HepG2 (cell line): Measurements from ENCODE around the gene DPM2. TPM values are rescaled to one million over a fixed set of nuclear protein-coding genes. Genes with fewer than 3 reads are reported as not detected.

Experiments used
- ATAC-seq: fragments of 200-7000 bp; cut with Tn5 transposase; 3 replicates; pipeline ENCODE4 v1.9.1; 2020; ENCODE audit warnings: mild to moderate bottlenecking, moderate library complexity
- BruUV-seq: library from RNA; stranded (reverse); fragments of 400-500 nt; replicated peaks from 2 replicates; lab custom pipeline; 2021; lab: Mats Ljungman, UMichigan
- CTCF ChIA-PET: fragments of 300-600 bp; formaldehyde crosslinking; extraction: SDS; loops from one replicate; lab custom pipeline; 2021; ENCODE audit warnings: low total read pairs, inconsistent platforms, low intra/inter-chr PET ratio; lab: Yijun Ruan, JAX
- POLR2A ChIA-PET: fragments of 350-600 bp; sonication (Branson Sonifier 250); formaldehyde crosslinking; loops from one replicate; lab custom pipeline; 2020; ENCODE audit warnings: antibody characterized with exemption, inconsistent platforms; lab: Yijun Ruan, JAX
- DNase-seq: peaks from one replicate; pipeline ENCODE4 v3.0.0-alpha.2; 2015; ENCODE audit warnings: low spot score
- FAIRE-seq: peaks from 3 replicates; lab custom pipeline; 2011; peaks lifted over from hg19 to GRCh38; lab: Jason Lieb, UNC
- H2AFZ ChIP-seq: one replicate; pipeline ENCODE4 v1.6.1; 2011; ENCODE audit warnings: low read length, inconsistent platforms
- H3K27ac ChIP-seq: fragments of 300-600 bp; 3 replicates; pipeline ENCODE4 v1.8.0; 2011; ENCODE audit warnings: mixed run types, mild to moderate bottlenecking, mixed read lengths, low read length, inconsistent platforms; ENCODE audit not compliant: insufficient read depth; ENCODE audit errors: extremely low read length
- H3K27me3 ChIP-seq, 2 experiments: fragments of 200-600 bp in 1 of 2; 2 replicates in 1 of 2; 3 replicates in 1 of 2; pipeline versions ENCODE4 v1.6.0 to v1.8.0; 2011; ENCODE audit warnings: low read length in 2 of 2, mild to moderate bottlenecking in 2 of 2, moderate library complexity in 2 of 2, inconsistent platforms in 1 of 2; ENCODE audit not compliant: insufficient read depth in 2 of 2, control insufficient read depth in 1 of 2
- H3K36me3 ChIP-seq, 2 experiments: fragments of 200-600 bp in 1 of 2; replicated peaks in 1 of 2; 2 replicates in 1 of 2; 3 replicates in 1 of 2; pipeline versions ENCODE4 v1.5.1 to v1.8.0; 2011; ENCODE audit warnings: low read length in 2 of 2, inconsistent platforms in 1 of 2; ENCODE audit not compliant: insufficient read depth in 2 of 2, control insufficient read depth in 1 of 2
- H3K4me1 ChIP-seq: 2 replicates; pipeline ENCODE4 v1.5.1; 2012; ENCODE audit warnings: low read length, inconsistent platforms; ENCODE audit not compliant: insufficient read depth
- H3K4me2 ChIP-seq: 2 replicates; pipeline ENCODE4 v1.6.0; 2011; ENCODE audit warnings: low read depth, low read length, inconsistent platforms
- H3K4me3 ChIP-seq, 3 experiments: fragments of 200-600 bp in 1 of 3; sonication (generic), shearing (Covaris generic) in 1 of 3; replicated peaks in 1 of 3; 2 replicates each; pipeline ENCODE4 v1.5.1; 2011 to 2016; ENCODE audit warnings: low read length in 3 of 3, inconsistent platforms in 2 of 3, low read depth in 2 of 3, mild to moderate bottlenecking in 2 of 3, control low read depth in 1 of 3, mixed read lengths in 1 of 3; ENCODE audit not compliant: insufficient read depth in 1 of 3
- H3K79me2 ChIP-seq: one replicate; pipeline ENCODE4 v1.6.1; 2011; ENCODE audit warnings: low read length, inconsistent platforms; ENCODE audit not compliant: insufficient read depth
- H3K9ac ChIP-seq: 2 replicates; pipeline ENCODE4 v1.6.0; 2011; ENCODE audit warnings: mild to moderate bottlenecking, low read depth, low read length, inconsistent platforms; ENCODE audit not compliant: insufficient read depth
- H3K9me3 ChIP-seq: 2 replicates; pipeline ENCODE4 v1.5.1; 2012; ENCODE audit warnings: mild to moderate bottlenecking, low read length
- H4K20me1 ChIP-seq: 2 replicates; pipeline ENCODE4 v1.6.0; 2011; ENCODE audit warnings: inconsistent platforms, mild to moderate bottlenecking, low read length, moderate library complexity; ENCODE audit not compliant: insufficient read depth
- FOSL2 ChIP-seq: sonication (generic); formaldehyde crosslinking; IDR thresholded peaks from 2 replicates; pipeline ENCODE4 v1.4.0; 2020; ENCODE audit warnings: missing genetic modification reagents
- HOXD1 ChIP-seq: sonication (generic); formaldehyde crosslinking; IDR thresholded peaks from 2 replicates; pipeline ENCODE4 v1.5.0; 2020; ENCODE audit warnings: missing genetic modification reagents
- KLF16 ChIP-seq, 2 experiments: sonication (generic) in 1 of 2; formaldehyde crosslinking in 1 of 2; IDR thresholded peaks; 2 replicates each; pipeline versions ENCODE4 v1.6.1 to v1.8.0; 2016 to 2023; ENCODE audit warnings: missing genetic modification reagents in 2 of 2, missing compliant biosample characterization in 1 of 2
- MED1 ChIP-seq: sonication (generic); formaldehyde crosslinking; IDR thresholded peaks from 2 replicates; pipeline ENCODE4 v1.4.0; 2020; ENCODE audit warnings: missing genetic modification reagents
- NFE2L2 ChIP-seq: fragments of 150-350 bp; IDR thresholded peaks from 2 replicates; pipeline ENCODE4 v1.6.1; 2014; ENCODE audit warnings: low read length
- STAG1 ChIP-seq: sonication (generic); formaldehyde crosslinking; IDR thresholded peaks from 2 replicates; pipeline ENCODE4 v1.4.0; 2020; ENCODE audit warnings: missing genetic modification reagents
- TEAD3 ChIP-seq: optimal IDR thresholded peaks from 2 replicates; pipeline ENCODE3; 2016; ENCODE audit warnings: borderline replicate concordance
- TGIF2 ChIP-seq: IDR thresholded peaks from 2 replicates; pipeline ENCODE4 v1.6.1; 2016; ENCODE audit warnings: control low read depth, missing compliant biosample characterization
- WGBS: methylation state at CpG from one replicate; pipeline ENCODE4 v1.1.6; 2017; ENCODE audit warnings: low lambda C conversion rate; 5-methylcytosine and 5-hydroxymethylcytosine counted together
- in situ Hi-C: cut with HindIII; loops from 2 replicates; pipeline ENCODE4 v1.10.0; 2017; ENCODE audit warnings: low pct_unique_long_range_greater_than_20kb; ENCODE audit not compliant: extremely low pct_ligation_motif_present
- intact Hi-C: fragments of 100-400 bp; cut with micrococcal nuclease; formaldehyde crosslinking; loops from one replicate; pipeline ENCODE4 v1.10.0; 2022; ENCODE audit not compliant: unreplicated experiment
- polyA plus RNA-seq, 8 experiments: library from polyadenylated mRNA; depleted of rRNA in 3 of 8; stranded (reverse) in 7 of 8; unstranded in 1 of 8; fragments of >200 nt; fragmentation: Illumina TruSeq in 4 of 8; extraction: Trizol in 4 of 8; gene quantifications; 2 replicates each; pipeline versions ENCODE4 v1.2.1 to v1.2.3, GENCODE V29; 2011 to 2016; ENCODE audit warnings: low read depth in 4 of 8, missing spikeins in 1 of 8, mixed read lengths in 1 of 8; ENCODE audit not compliant: insufficient read depth in 1 of 8
- total RNA-seq, 5 experiments: library from RNA; depleted of rRNA; stranded (reverse); fragments of >200 nt; fragmentation: Illumina TruSeq; extraction: Trizol; gene quantifications; 2 replicates each; pipeline ENCODE4 v1.2.3, GENCODE V29; 2016; ENCODE audit warnings: low read depth in 1 of 5
- TF ChIP-seq, protein P1 (sequence below), 2 experiments: sonication (generic) in 1 of 2; formaldehyde crosslinking in 1 of 2; IDR thresholded peaks; 2 replicates each; pipeline versions ENCODE4 v1.4.0 to v1.6.1; 2018 to 2020; ENCODE audit warnings: missing genetic modification reagents in 2 of 2, borderline replicate concordance in 1 of 2, low read depth in 1 of 2, mild to moderate bottlenecking in 1 of 2, missing biosample characterization in 1 of 2
- TF ChIP-seq, protein P2 (sequence below): IDR thresholded peaks from 2 replicates; pipeline ENCODE4 v1.6.1; 2012; ENCODE audit warnings: inconsistent platforms
- TF ChIP-seq, protein P3 (sequence below): sonication (generic); formaldehyde crosslinking; IDR thresholded peaks from 2 replicates; pipeline ENCODE4 v1.5.1; 2020; ENCODE audit warnings: mild to moderate bottlenecking, missing genetic modification reagents, moderate library complexity
- TF ChIP-seq, protein P4 (sequence below): sonication (generic); formaldehyde crosslinking; IDR thresholded peaks from 2 replicates; pipeline ENCODE4 v1.4.0; 2020; ENCODE audit warnings: missing genetic modification reagents

Gene DPM2
- total and polyA plus RNA-seq, 2 of the 13 experiments (the other 11 are each of a cell fraction or from before 2014, with no cell fraction given) = 24.8 to 35.3 TPM

DNA sequence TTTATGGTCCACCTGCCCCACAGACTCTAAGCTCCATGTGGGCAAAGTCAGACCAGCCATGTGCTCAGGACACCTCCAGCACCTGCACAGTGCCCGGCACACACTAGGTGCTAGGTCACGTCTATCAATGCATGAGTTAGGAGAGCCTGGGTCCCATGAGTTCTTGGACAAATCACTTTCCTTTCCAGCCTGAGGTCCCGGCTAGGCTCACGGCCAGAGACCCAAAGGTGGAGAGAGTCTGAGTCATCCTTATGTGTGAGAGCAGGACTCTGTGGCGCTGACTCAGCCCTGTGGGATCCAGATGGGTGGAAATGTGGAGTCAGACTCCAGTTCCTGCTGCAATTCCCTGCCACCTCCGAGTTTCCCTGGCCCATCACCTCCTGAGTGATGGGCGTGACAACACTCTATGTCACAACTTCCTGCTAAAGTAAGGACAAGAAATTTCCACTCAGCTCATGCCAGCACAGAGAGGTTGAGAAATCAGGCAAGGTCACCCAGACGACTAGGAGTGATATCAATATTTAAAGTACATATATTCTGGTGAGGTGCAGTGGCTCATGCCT lies 18.3 kb downstream of the DPM2 start:
- H3K4me3 ChIP-seq = peak overlapping the region in 1 of 3 experiments; percentile 45; a peak in 2 of 6 replicates
- H3K4me1 ChIP-seq = peaks cover 63% of the 10 kb centered on the region
- peaks cover 2% of the 10 kb centered on the region for H3K79me2 ChIP-seq
- ChIA-PET POLR2A (interaction anchor here (1.0 to 7.9 kb wide), 4 partner anchors 15 to 31 kb away, joined by 3 to 78 read pairs (median 14); no protein-coding TSS in a partner anchor), CTCF (no interaction called here)
- H2AFZ ChIP-seq = no peak overlapping the region
- ATAC-seq = peak; percentile 65
- H4K20me1 ChIP-seq = no peaks in the 10 kb centered on the region
- WGBS = 0% methylated on average over 5 of the region's 8 CpGs
- H3K27me3 ChIP-seq = no peaks in the 10 kb centered on the region; a peak in 1 of 5 replicates
- H3K4me2 ChIP-seq = peak overlapping the region; percentile 66
- DNase-seq = peak; percentile 87
- intact Hi-C loops (loop anchor here (1.0 to 5.0 kb wide), 2 partner anchors 117 to 184 kb away; partner anchors contain the start of genes FPGS and TOR2A), in situ Hi-C loops (loop anchor here (5.0 kb wide), 1 partner anchor 47 kb away; no protein-coding TSS in a partner anchor)
- FAIRE-seq = peak; percentile 81
- H3K9me3 ChIP-seq = no peaks in the 10 kb centered on the region
- no peak overlapping the region for H3K27ac ChIP-seq
- H3K9ac ChIP-seq = no peak overlapping the region
- H3K36me3 ChIP-seq = no peaks in the 10 kb centered on the region
- no TSS peak for BruUV-seq
- TF ChIP-seq NFE2L2 (peak; percentile 55; the same call in 1 of the 2 replicates), STAG1 (CRISPR knock-in tag) (0 out of 2 replicates have a peak, but pooled peaks have one; percentile 6), HOXD1 (CRISPR knock-in tag) (0 out of 2 replicates have a peak, but pooled peaks have one; percentile 27), KLF16 (CRISPR knock-in tag; IDR thresholded peaks at IDR 0.05) (peak in 1 of 2 experiments; percentile 48; a peak in 1 of 4 replicates), TEAD3 (CRISPR knock-in tag) (peak; percentile 33), MED1 (CRISPR knock-in tag) (0 out of 2 replicates have a peak, but pooled peaks have one; percentile 39), TGIF2 (CRISPR knock-in tag) (0 out of 2 replicates have a peak, but pooled peaks have one; percentile 49), FOSL2 (peak; percentile 97)
- TF ChIP-seq, protein P1, sequence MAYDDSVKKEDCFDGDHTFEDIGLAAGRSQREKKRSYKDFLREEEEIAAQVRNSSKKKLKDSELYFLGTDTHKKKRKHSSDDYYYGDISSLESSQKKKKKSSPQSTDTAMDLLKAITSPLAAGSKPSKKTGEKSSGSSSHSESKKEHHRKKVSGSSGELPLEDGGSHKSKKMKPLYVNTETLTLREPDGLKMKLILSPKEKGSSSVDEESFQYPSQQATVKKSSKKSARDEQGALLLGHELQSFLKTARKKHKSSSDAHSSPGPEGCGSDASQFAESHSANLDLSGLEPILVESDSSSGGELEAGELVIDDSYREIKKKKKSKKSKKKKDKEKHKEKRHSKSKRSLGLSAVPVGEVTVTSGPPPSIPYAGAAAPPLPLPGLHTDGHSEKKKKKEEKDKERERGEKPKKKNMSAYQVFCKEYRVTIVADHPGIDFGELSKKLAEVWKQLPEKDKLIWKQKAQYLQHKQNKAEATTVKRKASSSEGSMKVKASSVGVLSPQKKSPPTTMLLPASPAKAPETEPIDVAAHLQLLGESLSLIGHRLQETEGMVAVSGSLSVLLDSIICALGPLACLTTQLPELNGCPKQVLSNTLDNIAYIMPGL (CRISPR knock-in tag; IDR thresholded peaks at IDR 0.05; ENCODE audit: borderline replicate concordance in 1 of 2, low read depth in 1 of 2) = peak in 1 of 2 experiments; percentile 34; a peak in 1 of 4 replicates
- TF ChIP-seq, protein P2, sequence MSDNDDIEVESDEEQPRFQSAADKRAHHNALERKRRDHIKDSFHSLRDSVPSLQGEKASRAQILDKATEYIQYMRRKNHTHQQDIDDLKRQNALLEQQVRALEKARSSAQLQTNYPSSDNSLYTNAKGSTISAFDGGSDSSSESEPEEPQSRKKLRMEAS = peak; percentile 44; the same call in 1 of the 2 replicates
- TF ChIP-seq, protein P3, sequence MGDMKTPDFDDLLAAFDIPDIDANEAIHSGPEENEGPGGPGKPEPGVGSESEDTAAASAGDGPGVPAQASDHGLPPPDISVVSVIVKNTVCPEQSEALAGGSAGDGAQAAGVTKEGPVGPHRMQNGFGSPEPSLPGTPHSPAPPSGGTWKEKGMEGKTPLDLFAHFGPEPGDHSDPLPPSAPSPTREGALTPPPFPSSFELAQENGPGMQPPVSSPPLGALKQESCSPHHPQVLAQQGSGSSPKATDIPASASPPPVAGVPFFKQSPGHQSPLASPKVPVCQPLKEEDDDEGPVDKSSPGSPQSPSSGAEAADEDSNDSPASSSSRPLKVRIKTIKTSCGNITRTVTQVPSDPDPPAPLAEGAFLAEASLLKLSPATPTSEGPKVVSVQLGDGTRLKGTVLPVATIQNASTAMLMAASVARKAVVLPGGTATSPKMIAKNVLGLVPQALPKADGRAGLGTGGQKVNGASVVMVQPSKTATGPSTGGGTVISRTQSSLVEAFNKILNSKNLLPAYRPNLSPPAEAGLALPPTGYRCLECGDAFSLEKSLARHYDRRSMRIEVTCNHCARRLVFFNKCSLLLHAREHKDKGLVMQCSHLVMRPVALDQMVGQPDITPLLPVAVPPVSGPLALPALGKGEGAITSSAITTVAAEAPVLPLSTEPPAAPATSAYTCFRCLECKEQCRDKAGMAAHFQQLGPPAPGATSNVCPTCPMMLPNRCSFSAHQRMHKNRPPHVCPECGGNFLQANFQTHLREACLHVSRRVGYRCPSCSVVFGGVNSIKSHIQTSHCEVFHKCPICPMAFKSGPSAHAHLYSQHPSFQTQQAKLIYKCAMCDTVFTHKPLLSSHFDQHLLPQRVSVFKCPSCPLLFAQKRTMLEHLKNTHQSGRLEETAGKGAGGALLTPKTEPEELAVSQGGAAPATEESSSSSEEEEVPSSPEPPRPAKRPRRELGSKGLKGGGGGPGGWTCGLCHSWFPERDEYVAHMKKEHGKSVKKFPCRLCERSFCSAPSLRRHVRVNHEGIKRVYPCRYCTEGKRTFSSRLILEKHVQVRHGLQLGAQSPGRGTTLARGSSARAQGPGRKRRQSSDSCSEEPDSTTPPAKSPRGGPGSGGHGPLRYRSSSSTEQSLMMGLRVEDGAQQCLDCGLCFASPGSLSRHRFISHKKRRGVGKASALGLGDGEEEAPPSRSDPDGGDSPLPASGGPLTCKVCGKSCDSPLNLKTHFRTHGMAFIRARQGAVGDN (CRISPR knock-in tag) = peak; percentile 39; the same call in 1 of the 2 replicates
- TF ChIP-seq, protein P4, sequence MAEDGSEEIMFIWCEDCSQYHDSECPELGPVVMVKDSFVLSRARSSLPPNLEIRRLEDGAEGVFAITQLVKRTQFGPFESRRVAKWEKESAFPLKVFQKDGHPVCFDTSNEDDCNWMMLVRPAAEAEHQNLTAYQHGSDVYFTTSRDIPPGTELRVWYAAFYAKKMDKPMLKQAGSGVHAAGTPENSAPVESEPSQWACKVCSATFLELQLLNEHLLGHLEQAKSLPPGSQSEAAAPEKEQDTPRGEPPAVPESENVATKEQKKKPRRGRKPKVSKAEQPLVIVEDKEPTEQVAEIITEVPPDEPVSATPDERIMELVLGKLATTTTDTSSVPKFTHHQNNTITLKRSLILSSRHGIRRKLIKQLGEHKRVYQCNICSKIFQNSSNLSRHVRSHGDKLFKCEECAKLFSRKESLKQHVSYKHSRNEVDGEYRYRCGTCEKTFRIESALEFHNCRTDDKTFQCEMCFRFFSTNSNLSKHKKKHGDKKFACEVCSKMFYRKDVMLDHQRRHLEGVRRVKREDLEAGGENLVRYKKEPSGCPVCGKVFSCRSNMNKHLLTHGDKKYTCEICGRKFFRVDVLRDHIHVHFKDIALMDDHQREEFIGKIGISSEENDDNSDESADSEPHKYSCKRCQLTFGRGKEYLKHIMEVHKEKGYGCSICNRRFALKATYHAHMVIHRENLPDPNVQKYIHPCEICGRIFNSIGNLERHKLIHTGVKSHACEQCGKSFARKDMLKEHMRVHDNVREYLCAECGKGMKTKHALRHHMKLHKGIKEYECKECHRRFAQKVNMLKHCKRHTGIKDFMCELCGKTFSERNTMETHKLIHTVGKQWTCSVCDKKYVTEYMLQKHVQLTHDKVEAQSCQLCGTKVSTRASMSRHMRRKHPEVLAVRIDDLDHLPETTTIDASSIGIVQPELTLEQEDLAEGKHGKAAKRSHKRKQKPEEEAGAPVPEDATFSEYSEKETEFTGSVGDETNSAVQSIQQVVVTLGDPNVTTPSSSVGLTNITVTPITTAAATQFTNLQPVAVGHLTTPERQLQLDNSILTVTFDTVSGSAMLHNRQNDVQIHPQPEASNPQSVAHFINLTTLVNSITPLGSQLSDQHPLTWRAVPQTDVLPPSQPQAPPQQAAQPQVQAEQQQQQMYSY (CRISPR knock-in tag) = peak; percentile 91
